Forelimb muscle (tissue), 1 donor: ENCODE data around the gene BACE1. TPM values are rescaled to one million over a fixed set of nuclear protein-coding genes. Genes with fewer than 3 reads are reported as not detected.

Experiments
- DNase-seq: peaks from one replicate; pipeline ENCODE4 v3.0.0-alpha.2; 2013; ENCODE audit warnings: low read depth
- polyA plus RNA-seq: library from polyadenylated mRNA; unstranded; fragments of 120-200 nt; gene quantifications from one replicate; pipeline ENCODE4 v1.2.1, GENCODE V29; 2013; ENCODE audit not compliant: insufficient read length

BACE1 gene
- polyA plus RNA-seq, 1 donor = 35.4 TPM

GRCh38 chr11:117309310-117309709 is 6.7 kb downstream of the BACE1 start:
- no peak for DNase-seq

- no peak for DNase-seq
Observed at GRCh38 chr11:117305145-117305544, 10.9 kb downstream of the BACE1 start.

DNA sequence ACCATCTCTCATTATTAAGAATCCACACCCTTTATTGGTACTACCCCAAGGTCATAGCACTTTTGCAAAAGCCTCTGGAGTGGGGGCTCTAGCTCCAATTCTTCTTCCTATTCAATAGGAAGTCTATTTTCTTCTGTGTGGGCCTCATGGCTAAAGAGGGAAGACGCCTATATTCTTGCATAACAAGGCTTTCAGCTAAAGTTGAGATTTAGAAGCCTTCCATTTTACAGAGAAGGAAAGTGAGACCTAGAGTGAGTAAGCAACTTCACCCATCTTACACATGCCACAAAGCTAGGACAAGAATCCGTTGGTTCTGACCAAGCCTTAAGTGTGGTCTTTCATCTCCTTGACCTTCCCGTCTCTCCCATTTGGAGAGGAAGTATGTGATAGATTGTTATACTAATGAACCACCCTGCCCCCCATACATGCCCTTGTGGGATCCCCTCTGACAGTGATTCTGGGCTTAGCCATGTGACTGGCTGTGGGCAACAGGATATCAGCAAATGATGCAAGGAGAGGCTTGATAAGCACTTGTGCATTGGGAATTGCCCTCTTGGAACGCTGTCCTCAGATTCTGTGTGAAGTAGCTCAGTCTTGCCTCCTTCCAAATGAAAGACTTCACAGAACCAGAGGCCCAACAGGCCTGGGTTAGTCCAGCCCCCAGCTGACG is 12.3 kb downstream of the BACE1 start:
- DNase-seq = no peak

DNA sequence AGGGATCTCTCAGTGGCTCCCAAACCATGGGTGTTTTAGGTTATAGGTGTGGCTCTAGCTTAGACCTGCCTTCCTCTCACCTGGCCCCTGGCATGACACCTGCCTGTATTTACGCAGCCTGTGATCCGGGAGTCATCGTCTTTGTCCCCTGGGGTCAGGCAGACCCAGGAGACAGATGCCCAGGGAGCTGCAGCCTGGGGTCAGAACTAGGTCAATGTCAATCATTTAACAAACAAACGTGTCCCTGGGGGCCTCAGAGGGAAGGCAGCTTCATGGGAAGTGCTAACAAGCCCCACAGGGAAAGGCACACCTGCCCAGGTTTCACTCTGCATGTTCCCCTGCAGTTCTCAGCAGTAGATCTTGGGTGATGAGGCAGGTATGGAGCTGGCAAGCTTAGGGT is 13.0 kb downstream of the BACE1 start:
- no peak for DNase-seq

DNA sequence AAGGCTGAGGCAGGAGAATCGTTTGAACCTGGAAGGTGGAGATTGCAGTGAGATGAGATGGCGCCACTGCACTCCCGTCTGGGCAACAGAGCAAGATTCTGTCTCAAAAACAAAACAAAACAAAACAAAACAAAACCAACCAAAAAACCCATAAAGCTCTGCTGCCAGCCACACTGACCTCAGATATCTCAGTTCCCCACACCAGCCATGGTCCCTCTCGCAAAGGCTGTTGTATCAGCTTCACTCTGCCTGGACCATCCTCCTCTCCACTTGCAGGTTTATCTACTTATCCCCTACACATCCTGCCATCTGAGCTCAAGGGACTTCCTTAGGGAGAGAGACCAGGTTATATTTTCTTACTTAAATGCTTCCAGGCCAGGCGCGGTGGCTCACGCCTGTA is 13.8 kb downstream of the BACE1 start:
- no peak for DNase-seq

GRCh38 chr11:117300773-117301172 is 15.3 kb downstream of the BACE1 start:
- DNase-seq = no peak

DNA sequence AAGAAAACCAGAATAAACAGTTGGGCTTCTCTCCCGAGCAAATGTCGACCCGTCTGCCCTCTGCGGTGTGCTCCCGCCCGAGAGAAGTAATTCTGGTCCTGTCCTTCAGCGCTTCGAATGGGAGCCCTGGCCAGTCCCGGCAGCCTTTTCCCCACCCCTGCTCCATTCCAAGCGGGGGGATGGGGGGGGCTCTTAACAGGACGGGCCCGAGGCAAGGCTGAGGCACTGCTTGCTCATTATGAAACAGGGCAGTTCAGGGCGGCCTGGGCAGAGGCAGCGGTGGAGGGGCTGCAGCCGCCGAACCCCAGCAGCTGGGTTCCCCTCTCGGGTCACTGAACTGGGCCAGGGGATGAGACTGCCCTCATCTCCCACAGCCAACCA is 15.8 kb downstream of the BACE1 start:
- no peak for DNase-seq

DNA sequence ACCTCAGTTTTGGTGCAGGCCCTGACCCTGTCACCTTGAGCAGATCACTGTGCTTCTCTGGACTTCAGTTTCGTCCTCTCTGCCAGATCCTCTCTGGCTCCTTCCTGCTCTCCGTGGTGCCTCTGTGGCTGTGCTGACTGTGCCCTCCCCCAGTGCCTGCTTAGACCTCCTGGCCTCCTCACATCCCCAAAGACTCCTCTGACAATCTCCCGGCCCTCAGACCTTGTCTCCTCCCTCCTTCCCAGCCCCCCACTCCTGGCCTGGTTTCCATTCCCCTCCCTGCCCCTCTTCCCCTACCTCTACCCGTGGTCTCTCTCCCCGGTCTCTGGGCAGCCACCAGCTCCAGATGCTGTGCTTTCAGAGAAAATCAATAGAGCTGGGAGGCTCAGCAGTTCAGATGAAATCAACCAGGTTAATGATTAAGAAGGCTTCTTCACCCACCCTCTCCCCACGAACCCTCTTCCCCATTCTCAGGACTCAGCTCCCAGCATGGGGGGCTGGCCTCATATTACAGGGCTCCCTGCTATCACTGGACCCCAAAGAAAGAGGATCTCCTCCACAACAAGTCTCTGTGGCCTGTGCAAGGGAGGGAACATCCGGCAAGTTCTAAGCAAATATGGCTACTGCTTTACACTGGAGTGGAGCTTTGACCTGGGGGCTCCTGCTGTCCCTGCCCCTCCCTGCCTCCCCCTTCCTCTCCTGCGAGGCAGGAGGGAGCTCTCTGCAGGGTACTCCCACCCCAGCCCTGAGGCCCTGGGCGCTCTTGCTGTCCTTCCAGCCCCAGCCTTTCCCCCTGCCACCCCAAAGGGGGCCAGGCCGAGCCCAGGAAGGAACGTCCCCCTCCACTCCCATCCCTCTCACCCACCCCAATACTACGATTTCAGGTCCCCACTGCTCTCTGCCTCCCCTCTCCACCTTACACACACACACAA is 16.4 kb downstream of the BACE1 start:
- no peak for DNase-seq

- DNase-seq = no peak
Observed at GRCh38 chr11:117298195-117298594, 17.9 kb downstream of the BACE1 start.

DNA sequence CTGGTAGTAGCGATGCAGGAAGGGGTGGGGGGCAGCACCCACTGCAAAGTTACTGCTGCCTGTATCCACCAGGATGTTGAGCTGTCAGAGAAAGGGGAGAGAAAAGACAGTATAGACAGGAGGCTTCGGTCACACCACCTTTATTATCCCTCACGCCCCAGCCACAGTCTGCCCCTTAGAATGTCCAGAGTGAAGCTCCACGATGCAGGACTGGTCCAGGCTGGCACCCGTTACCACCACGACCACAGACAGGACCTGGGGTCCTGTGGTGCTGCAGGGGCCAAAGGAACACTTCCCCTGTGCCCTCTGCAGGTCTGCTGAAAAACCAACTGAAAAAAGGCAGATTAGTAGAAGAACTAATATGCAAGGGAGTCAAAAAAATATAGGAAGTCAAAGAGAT is 19.2 kb downstream of the BACE1 start:
- DNase-seq = no peak

DNA sequence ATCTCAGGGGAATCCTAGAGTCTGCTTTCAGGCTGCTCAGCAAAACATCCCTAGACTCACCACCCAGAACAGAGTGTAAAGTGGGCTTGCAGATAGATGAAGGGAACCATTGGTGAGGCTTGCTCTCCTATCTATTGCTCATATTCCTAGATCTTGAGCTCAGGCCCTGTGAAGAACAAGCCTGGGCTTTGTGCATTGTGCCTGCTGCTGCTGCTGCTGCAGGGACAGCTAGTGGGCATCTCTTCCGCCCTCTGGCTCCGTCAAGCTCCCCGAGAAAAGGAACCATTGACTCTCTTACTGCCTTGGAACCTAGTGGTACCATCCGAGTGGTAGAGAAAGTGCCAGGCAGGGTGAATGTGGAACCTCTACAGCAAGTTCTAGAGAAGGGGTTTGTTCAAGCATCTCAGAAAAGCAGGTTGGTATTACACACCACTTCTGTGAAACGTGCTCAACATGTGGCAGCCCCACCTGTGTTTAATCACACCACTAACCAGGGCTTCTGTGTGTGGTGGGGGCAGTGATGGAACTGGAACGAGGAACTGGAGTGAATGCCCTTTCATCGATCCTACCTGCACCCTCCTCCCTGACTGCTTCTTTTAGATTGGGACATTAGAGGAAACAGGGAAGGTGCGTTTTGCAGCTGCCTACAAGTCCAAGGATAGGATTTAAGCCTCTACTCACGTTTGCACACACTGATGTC is 20.5 kb downstream of the BACE1 start:
- DNase-seq = no peak

- no peak for DNase-seq
Observed at GRCh38 chr11:117292616-117293015, 23.4 kb downstream of the BACE1 start.

GRCh38 chr11:117290809-117291396 is 25.2 kb downstream of the BACE1 start, which contains the start of gene BACE1-AS:
Gene BACE1-AS (plus strand): TSS chr11:117291346.
- DNase-seq = no peak

GRCh38 chr11:117289795-117290194 is 26.3 kb downstream of the BACE1 start:
- DNase-seq = no peak

DNA sequence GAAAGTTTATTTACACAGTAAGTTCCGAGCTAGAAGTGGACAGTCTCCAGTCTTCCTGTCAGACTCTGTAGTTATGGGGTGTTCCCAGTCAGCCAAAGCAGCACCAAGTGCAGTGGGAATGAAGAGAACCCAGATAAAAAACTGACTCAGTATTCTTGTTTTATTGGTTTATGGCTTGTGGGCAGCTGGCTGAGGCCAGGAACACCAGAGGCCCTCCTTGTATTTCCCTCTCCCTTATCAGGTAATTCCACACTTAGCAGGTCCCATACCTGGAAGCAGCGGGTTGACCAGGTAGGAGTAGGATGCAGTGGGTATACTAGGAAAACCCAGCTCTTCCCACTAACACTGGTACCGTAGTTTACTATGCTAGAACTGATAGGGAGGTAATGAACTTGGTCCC is 28.4 kb downstream of the BACE1 start:
- DNase-seq = no peak

GRCh38 chr11:117286588-117286987 is 29.5 kb downstream of the BACE1 start:
- no peak for DNase-seq

- DNase-seq = no peak
Observed at GRCh38 chr11:117284053-117284452, 32.0 kb downstream of the BACE1 start.

GRCh38 chr11:117282956-117283355 is 33.1 kb downstream of the BACE1 start:
- DNase-seq = no peak

GRCh38 chr11:117281869-117282268 is 34.2 kb downstream of the BACE1 start:
- no peak for DNase-seq

GRCh38 chr11:117281159-117281558 is 34.9 kb downstream of the BACE1 start:
- DNase-seq = no peak

- DNase-seq = no peak
Observed at GRCh38 chr11:117279711-117280376, 36.2 kb downstream of the BACE1 start.

GRCh38 chr11:117278347-117278746 is 37.7 kb downstream of the BACE1 start:
- DNase-seq = no peak
